ENCODE results near the gene C12orf42. TPM values are rescaled to one million over a fixed set of nuclear protein-coding genes. Genes with fewer than 3 reads are reported as not detected.

Gene C12orf42
- total and polyA plus RNA-seq, 4 donors = 0.14 to 0.17 TPM; not detected in 2

DNA sequence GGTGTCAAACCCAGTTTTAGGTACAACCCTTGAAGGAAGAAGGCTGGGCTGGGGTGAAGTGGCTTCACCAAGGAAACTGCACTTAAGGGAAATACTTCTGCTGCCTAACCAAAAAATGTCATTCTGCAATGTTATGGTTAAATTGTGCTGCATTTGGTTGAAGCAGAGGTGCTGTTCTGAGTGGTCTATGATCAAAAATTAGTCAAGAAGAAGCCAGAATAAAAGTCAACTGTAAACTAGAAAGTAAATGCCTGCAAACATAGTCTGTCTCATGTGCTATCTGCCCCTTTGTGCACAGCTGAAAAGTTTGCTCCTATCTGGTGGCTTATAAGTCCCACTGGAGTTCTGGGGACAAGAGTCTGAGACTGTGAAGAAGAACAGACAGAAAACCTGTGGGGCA, 158.8 kb downstream of the C12orf42 start:
- no peaks in the 10 kb centered on the region for H3K4me1 ChIP-seq (ENCODE audit: control insufficient read depth in 4 of 4, insufficient read depth in 4 of 4, low read length in 3 of 4)
- H3K36me3 ChIP-seq (ENCODE audit: control insufficient read depth in 4 of 4, insufficient read depth in 3 of 4, low read depth in 1 of 4, low read length in 3 of 4) = no peaks in the 10 kb centered on the region
- peaks cover 0 to 6% (median 2%) of the 10 kb centered on the region in 4 donors for H3K9me3 ChIP-seq (ENCODE audit: control insufficient read depth in 4 of 4, low read length in 3 of 4)
- H3K27ac ChIP-seq (ENCODE audit: low read depth in 1 of 2, low read length in 2 of 2) = no peak overlapping the region
- DNase-seq (ENCODE audit: low spot score) = no peak
- H3K9ac ChIP-seq (ENCODE audit: low read depth in 1 of 2, low read length in 2 of 2) = no peak overlapping the region
- TF ChIP-seq NR2F2 (IDR thresholded peaks at IDR 0.05) = no peak
- TF ChIP-seq RXRA (IDR thresholded peaks at IDR 0.05) = no peak
- no peaks in the 10 kb centered on the region for H3K27me3 ChIP-seq (ENCODE audit: control insufficient read depth in 4 of 4, insufficient read depth in 4 of 4, low read length in 3 of 4)
- no peak overlapping the region for H3K4me3 ChIP-seq (ENCODE audit: low read depth in 1 of 3, low read length in 3 of 3)

DNA sequence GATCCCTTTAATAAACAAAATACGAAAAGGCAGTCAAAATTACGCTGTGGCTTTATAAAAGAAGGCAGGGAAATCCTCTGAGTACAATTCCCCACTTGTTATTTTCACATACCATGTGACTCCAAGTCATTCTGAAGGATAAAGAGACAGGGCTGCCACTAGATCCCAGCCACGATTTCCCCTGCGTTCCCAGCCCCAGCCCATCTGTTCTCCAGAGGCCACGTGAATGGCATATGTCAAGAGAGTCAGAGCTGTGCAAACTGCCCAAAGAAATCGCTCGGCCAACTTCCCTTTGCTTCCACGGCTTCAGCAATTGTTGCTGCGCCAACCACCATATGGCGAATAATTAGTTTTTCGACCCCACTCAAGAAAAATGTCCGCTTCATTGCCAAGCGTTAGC, 161.3 kb downstream of the C12orf42 start:
- no peaks in the 10 kb centered on the region for H3K27me3 ChIP-seq (ENCODE audit: control insufficient read depth in 4 of 4, insufficient read depth in 4 of 4, low read length in 3 of 4)
- no peaks in the 10 kb centered on the region for H3K4me1 ChIP-seq (ENCODE audit: control insufficient read depth in 4 of 4, insufficient read depth in 4 of 4, low read length in 3 of 4)
- TF ChIP-seq ZBTB33 (IDR thresholded peaks at IDR 0.05) (no peak), HNF4G (IDR thresholded peaks at IDR 0.05) (no peak), SP1 (IDR thresholded peaks at IDR 0.05) (no peak)
- H3K27ac ChIP-seq (ENCODE audit: low read depth in 1 of 2, low read length in 2 of 2) = no peak overlapping the region
- no peaks in the 10 kb centered on the region for H3K36me3 ChIP-seq (ENCODE audit: control insufficient read depth in 4 of 4, insufficient read depth in 3 of 4, low read depth in 1 of 4, low read length in 3 of 4)
- WGBS = 84% methylated on average over 13 of the region's 13 CpGs
- no peak overlapping the region for H3K9ac ChIP-seq (ENCODE audit: low read depth in 1 of 2, low read length in 2 of 2)
- no peaks in the 10 kb centered on the region for H3K9me3 ChIP-seq (ENCODE audit: control insufficient read depth in 4 of 4, low read length in 3 of 4)
- DNase-seq (ENCODE audit: low spot score) = no peak
- H3K4me3 ChIP-seq (ENCODE audit: low read depth in 1 of 3, low read length in 3 of 3) = no peak overlapping the region

DNA sequence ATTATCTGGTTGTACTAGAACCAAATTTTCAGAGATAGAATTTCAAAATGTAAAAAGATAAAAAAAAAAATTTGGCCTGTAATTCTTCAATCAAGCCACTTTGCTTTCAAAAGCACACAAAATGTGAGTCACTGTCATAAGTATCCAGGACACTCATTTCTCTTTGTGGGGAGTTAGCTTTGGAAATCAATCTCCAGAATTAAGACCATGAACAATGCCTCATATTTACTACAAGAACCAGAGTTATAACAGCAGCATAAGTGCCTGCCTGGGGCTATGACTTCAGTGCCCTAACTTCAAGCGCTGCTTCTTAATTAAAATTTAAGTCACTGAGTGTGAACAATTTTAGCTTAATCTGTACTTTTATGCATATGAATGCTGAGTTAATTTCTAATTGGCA, 162.1 kb downstream of the C12orf42 start:
- H3K4me1 ChIP-seq (ENCODE audit: control insufficient read depth in 4 of 4, insufficient read depth in 4 of 4, low read length in 3 of 4) = no peaks in the 10 kb centered on the region
- TF ChIP-seq EGR1 (IDR thresholded peaks at IDR 0.05; ENCODE audit: low read depth in 2 of 2) = no peak
- H3K27me3 ChIP-seq (ENCODE audit: control insufficient read depth in 4 of 4, insufficient read depth in 4 of 4, low read length in 3 of 4) = no peaks in the 10 kb centered on the region
- H3K27ac ChIP-seq (ENCODE audit: low read depth in 1 of 2, low read length in 2 of 2) = no peak overlapping the region
- H3K9me3 ChIP-seq (ENCODE audit: control insufficient read depth in 4 of 4, low read length in 3 of 4) = no peaks in the 10 kb centered on the region
- H3K9ac ChIP-seq (ENCODE audit: low read depth in 1 of 2, low read length in 2 of 2) = no peak overlapping the region
- H3K36me3 ChIP-seq (ENCODE audit: control insufficient read depth in 4 of 4, insufficient read depth in 3 of 4, low read depth in 1 of 4, low read length in 3 of 4) = no peaks in the 10 kb centered on the region
- DNase-seq (ENCODE audit: low spot score) = no peak
- no peak overlapping the region for H3K4me3 ChIP-seq (ENCODE audit: low read depth in 1 of 3, low read length in 3 of 3)
- 96% methylated on average over 1 of the region's 1 CpG for WGBS

DNA sequence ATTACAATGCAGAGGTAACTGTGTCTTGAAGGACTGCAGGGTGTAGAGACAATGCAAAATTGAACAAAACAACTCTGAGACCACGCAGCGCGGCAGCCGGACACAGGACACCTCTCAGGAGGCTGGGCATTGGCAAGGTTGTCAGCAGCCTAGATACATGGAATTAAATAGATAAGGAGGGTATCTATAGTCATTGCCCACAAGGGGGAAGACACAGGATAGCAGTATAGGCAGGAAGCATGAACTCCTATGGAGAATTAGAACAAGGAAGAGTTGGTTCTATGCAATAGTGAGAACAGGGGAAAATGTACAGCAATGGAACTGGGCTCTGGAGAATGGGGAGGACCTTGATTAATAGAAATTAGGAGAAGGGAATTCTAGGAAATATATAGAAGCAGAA, 164.1 kb downstream of the C12orf42 start:
- H3K9ac ChIP-seq (ENCODE audit: low read depth in 1 of 2, low read length in 2 of 2) = no peak overlapping the region
- H3K27ac ChIP-seq (ENCODE audit: low read depth in 1 of 2, low read length in 2 of 2) = no peak overlapping the region
- no peaks in the 10 kb centered on the region for H3K4me1 ChIP-seq (ENCODE audit: control insufficient read depth in 4 of 4, insufficient read depth in 4 of 4, low read length in 3 of 4)
- no peaks in the 10 kb centered on the region for H3K9me3 ChIP-seq (ENCODE audit: control insufficient read depth in 4 of 4, low read length in 3 of 4)
- 95% methylated on average over 4 of the region's 4 CpGs for WGBS
- H3K4me3 ChIP-seq (ENCODE audit: low read depth in 1 of 3, low read length in 3 of 3) = no peak overlapping the region
- H3K36me3 ChIP-seq (ENCODE audit: control insufficient read depth in 4 of 4, insufficient read depth in 3 of 4, low read depth in 1 of 4, low read length in 3 of 4) = no peaks in the 10 kb centered on the region
- no peak for DNase-seq (ENCODE audit: low spot score)
- H3K27me3 ChIP-seq (ENCODE audit: control insufficient read depth in 4 of 4, insufficient read depth in 4 of 4, low read length in 3 of 4) = no peaks in the 10 kb centered on the region
- TF ChIP-seq, protein P1, sequence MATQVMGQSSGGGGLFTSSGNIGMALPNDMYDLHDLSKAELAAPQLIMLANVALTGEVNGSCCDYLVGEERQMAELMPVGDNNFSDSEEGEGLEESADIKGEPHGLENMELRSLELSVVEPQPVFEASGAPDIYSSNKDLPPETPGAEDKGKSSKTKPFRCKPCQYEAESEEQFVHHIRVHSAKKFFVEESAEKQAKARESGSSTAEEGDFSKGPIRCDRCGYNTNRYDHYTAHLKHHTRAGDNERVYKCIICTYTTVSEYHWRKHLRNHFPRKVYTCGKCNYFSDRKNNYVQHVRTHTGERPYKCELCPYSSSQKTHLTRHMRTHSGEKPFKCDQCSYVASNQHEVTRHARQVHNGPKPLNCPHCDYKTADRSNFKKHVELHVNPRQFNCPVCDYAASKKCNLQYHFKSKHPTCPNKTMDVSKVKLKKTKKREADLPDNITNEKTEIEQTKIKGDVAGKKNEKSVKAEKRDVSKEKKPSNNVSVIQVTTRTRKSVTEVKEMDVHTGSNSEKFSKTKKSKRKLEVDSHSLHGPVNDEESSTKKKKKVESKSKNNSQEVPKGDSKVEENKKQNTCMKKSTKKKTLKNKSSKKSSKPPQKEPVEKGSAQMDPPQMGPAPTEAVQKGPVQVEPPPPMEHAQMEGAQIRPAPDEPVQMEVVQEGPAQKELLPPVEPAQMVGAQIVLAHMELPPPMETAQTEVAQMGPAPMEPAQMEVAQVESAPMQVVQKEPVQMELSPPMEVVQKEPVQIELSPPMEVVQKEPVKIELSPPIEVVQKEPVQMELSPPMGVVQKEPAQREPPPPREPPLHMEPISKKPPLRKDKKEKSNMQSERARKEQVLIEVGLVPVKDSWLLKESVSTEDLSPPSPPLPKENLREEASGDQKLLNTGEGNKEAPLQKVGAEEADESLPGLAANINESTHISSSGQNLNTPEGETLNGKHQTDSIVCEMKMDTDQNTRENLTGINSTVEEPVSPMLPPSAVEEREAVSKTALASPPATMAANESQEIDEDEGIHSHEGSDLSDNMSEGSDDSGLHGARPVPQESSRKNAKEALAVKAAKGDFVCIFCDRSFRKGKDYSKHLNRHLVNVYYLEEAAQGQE (IDR thresholded peaks at IDR 0.05) = no peak
- TF ChIP-seq HNF4G (IDR thresholded peaks at IDR 0.05) (no peak), YY1 (IDR thresholded peaks at IDR 0.05) (no peak), RXRA (IDR thresholded peaks at IDR 0.05) (no peak), RAD21 (IDR thresholded peaks at IDR 0.05) (no peak), NR2F2 (IDR thresholded peaks at IDR 0.05) (no peak), GABPA (IDR thresholded peaks at IDR 0.05 in 1 of 2, conservative IDR thresholded peaks at IDR 0.05 in 1 of 2) (no peak), FOXA1 (IDR thresholded peaks at IDR 0.05) (no peak), ZBTB33 (IDR thresholded peaks at IDR 0.05) (no peak), TAF1 (conservative IDR thresholded peaks at IDR 0.05) (no peak)
- TF ChIP-seq, protein P2, sequence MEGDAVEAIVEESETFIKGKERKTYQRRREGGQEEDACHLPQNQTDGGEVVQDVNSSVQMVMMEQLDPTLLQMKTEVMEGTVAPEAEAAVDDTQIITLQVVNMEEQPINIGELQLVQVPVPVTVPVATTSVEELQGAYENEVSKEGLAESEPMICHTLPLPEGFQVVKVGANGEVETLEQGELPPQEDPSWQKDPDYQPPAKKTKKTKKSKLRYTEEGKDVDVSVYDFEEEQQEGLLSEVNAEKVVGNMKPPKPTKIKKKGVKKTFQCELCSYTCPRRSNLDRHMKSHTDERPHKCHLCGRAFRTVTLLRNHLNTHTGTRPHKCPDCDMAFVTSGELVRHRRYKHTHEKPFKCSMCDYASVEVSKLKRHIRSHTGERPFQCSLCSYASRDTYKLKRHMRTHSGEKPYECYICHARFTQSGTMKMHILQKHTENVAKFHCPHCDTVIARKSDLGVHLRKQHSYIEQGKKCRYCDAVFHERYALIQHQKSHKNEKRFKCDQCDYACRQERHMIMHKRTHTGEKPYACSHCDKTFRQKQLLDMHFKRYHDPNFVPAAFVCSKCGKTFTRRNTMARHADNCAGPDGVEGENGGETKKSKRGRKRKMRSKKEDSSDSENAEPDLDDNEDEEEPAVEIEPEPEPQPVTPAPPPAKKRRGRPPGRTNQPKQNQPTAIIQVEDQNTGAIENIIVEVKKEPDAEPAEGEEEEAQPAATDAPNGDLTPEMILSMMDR (IDR thresholded peaks at IDR 0.05; ENCODE audit: low read depth, low read length, missing input control) = no peak
- TF ChIP-seq, protein P3, sequence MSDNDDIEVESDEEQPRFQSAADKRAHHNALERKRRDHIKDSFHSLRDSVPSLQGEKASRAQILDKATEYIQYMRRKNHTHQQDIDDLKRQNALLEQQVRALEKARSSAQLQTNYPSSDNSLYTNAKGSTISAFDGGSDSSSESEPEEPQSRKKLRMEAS (IDR thresholded peaks at IDR 0.05) = no peak

Measured in liver (tissue), 9 donors.